DMS 273 (cell line): ENCODE results near the gene OR6M1.

ENCODE experiments used
- DNase-seq: peaks from one replicate; lab custom pipeline; 2025; ENCODE audit not compliant: unreplicated experiment; lab: John Stamatoyannopoulos, UW

Gene OR6M1

DNA sequence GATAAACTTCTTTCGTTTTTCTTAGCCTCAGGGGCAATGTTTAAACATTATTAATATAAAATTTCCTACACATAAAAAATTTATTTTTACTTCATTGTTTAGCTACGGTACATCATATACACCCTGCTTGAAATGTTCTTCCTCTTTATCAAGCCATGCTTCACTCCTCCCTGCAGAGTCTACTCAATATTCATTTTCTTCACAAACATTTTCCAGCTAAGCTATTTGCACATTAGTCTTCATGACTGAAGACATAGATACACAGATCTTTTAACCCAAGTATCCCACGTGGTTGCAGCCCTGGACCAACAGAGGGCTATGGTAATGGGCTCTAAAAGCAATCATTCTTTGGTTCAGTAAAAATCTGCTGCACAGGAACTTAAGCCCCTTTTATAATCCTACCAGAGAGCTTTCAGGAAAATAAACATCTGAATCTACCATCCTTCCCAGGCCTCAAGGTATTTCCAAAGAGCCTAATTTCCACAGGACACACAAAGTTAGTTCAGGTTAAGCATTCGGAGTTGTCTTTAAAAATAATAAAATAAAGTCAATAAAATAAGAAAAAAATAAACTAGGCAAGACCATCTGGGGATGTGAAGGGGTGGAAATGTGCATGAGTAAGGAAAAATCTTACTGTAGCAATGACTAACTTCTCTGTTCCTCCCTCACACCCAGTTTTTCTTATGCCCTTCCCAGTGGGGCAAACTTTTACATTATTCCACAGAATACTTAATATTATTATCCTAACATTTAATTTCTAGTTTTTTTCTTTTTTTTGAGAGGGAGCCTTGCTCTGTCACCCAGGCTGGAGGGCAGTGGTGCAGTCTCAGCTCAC is 30.2 kb downstream of the OR6M1 start:
- no peak for DNase-seq

- no peak for DNase-seq
These were observed 30.9 kb downstream of the OR6M1 start for GRCh38 chr11:123775289-123775688.

GRCh38 chr11:123773959-123774358 is 32.2 kb downstream of the OR6M1 start:
- no peak for DNase-seq

DNA sequence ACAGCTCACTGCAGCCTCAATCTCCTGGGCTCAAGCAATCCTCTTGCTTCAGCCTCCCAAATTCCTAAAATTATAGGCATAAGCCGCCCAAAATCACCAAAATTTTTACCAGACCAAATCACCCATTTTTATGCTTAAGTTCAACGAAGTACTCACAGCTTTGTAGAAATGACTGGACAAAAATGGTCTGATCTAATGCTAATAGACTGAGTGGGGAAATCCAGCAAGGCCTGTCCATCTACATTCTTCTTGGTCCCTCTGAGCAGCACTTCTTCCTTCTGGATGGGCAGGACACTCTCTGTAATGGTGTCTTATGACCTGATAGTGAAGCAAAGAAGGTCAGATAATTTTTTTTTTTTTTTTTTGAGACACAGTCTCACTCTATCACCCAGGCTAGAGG is 33.1 kb downstream of the OR6M1 start:
- no peak for DNase-seq

GRCh38 chr11:123771664-123772063 is 34.5 kb downstream of the OR6M1 start:
- DNase-seq, result no peak

- no peak for DNase-seq
These were observed 35.4 kb downstream of the OR6M1 start for GRCh38 chr11:123770712-123771111.

GRCh38 chr11:123765601-123766000 is 40.5 kb downstream of the OR6M1 start:
- DNase-seq, result no peak

- DNase-seq, result no peak
These were observed 43.7 kb downstream of the OR6M1 start for GRCh38 chr11:123762422-123762821.

DNA sequence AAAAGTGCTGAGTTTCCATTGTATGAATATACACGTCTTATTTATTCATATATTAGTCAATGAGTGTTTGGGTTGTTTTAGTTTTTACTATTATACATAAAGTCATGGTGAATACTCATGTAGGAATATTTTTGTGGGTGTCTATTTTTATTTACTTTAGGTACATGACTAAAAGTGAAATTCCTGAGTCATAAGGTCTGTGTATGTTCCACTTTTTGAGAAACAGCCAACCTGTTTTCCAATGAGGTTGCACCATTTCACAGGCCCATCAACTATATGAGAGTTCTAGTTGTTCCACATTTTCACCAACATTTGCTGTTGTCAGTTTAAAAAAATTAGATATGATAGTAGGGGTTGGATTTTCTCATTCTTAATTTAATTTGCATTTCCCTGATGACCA is 45.3 kb downstream of the OR6M1 start:
- DNase-seq, result no peak

GRCh38 chr11:123757976-123758375 is 48.2 kb downstream of the OR6M1 start:
- no peak for DNase-seq

- DNase-seq, result no peak
These were observed 50.3 kb downstream of the OR6M1 start for GRCh38 chr11:123755813-123756212.
